HepG2 (cell line): ENCODE results near the gene LONP1. TPM values are rescaled to one million over a fixed set of nuclear protein-coding genes. Genes with fewer than 3 reads are reported as not detected.

Experiments used
- ATAC-seq: fragments of 200-7000 bp; cut with Tn5 transposase; 3 replicates; pipeline ENCODE4 v1.9.1; 2020; ENCODE audit warnings: mild to moderate bottlenecking, moderate library complexity
- BruUV-seq: library from RNA; stranded (reverse); fragments of 400-500 nt; replicated peaks from 2 replicates; lab custom pipeline; 2021; lab: Mats Ljungman, UMichigan
- CTCF ChIA-PET: fragments of 300-600 bp; formaldehyde crosslinking; extraction: SDS; loops from one replicate; lab custom pipeline; 2021; ENCODE audit warnings: low total read pairs, inconsistent platforms, low intra/inter-chr PET ratio; lab: Yijun Ruan, JAX
- POLR2A ChIA-PET: fragments of 350-600 bp; sonication (Branson Sonifier 250); formaldehyde crosslinking; loops from one replicate; lab custom pipeline; 2020; ENCODE audit warnings: antibody characterized with exemption, inconsistent platforms; lab: Yijun Ruan, JAX
- DNase-seq: peaks from one replicate; pipeline ENCODE4 v3.0.0-alpha.2; 2015; ENCODE audit warnings: low spot score
- FAIRE-seq: peaks from 3 replicates; lab custom pipeline; 2011; peaks lifted over from hg19 to GRCh38; lab: Jason Lieb, UNC
- H2AFZ ChIP-seq: one replicate; pipeline ENCODE4 v1.6.1; 2011; ENCODE audit warnings: low read length, inconsistent platforms
- H3K27ac ChIP-seq: fragments of 300-600 bp; 3 replicates; pipeline ENCODE4 v1.8.0; 2011; ENCODE audit warnings: mixed run types, mild to moderate bottlenecking, mixed read lengths, low read length, inconsistent platforms; ENCODE audit not compliant: insufficient read depth; ENCODE audit errors: extremely low read length
- H3K27me3 ChIP-seq, 2 experiments: fragments of 200-600 bp in 1 of 2; 2 replicates in 1 of 2; 3 replicates in 1 of 2; pipeline versions ENCODE4 v1.6.0 to v1.8.0; 2011; ENCODE audit warnings: low read length in 2 of 2, mild to moderate bottlenecking in 2 of 2, moderate library complexity in 2 of 2, inconsistent platforms in 1 of 2; ENCODE audit not compliant: insufficient read depth in 2 of 2, control insufficient read depth in 1 of 2
- H3K36me3 ChIP-seq, 2 experiments: fragments of 200-600 bp in 1 of 2; replicated peaks in 1 of 2; 2 replicates in 1 of 2; 3 replicates in 1 of 2; pipeline versions ENCODE4 v1.5.1 to v1.8.0; 2011; ENCODE audit warnings: low read length in 2 of 2, inconsistent platforms in 1 of 2; ENCODE audit not compliant: insufficient read depth in 2 of 2, control insufficient read depth in 1 of 2
- H3K4me1 ChIP-seq: 2 replicates; pipeline ENCODE4 v1.5.1; 2012; ENCODE audit warnings: low read length, inconsistent platforms; ENCODE audit not compliant: insufficient read depth
- H3K4me2 ChIP-seq: 2 replicates; pipeline ENCODE4 v1.6.0; 2011; ENCODE audit warnings: low read depth, low read length, inconsistent platforms
- H3K4me3 ChIP-seq, 3 experiments: fragments of 200-600 bp in 1 of 3; sonication (generic), shearing (Covaris generic) in 1 of 3; replicated peaks in 1 of 3; 2 replicates each; pipeline ENCODE4 v1.5.1; 2011 to 2016; ENCODE audit warnings: low read length in 3 of 3, inconsistent platforms in 2 of 3, low read depth in 2 of 3, mild to moderate bottlenecking in 2 of 3, control low read depth in 1 of 3, mixed read lengths in 1 of 3; ENCODE audit not compliant: insufficient read depth in 1 of 3
- H3K79me2 ChIP-seq: one replicate; pipeline ENCODE4 v1.6.1; 2011; ENCODE audit warnings: low read length, inconsistent platforms; ENCODE audit not compliant: insufficient read depth
- H3K9ac ChIP-seq: 2 replicates; pipeline ENCODE4 v1.6.0; 2011; ENCODE audit warnings: mild to moderate bottlenecking, low read depth, low read length, inconsistent platforms; ENCODE audit not compliant: insufficient read depth
- H3K9me3 ChIP-seq: 2 replicates; pipeline ENCODE4 v1.5.1; 2012; ENCODE audit warnings: mild to moderate bottlenecking, low read length
- H4K20me1 ChIP-seq: 2 replicates; pipeline ENCODE4 v1.6.0; 2011; ENCODE audit warnings: inconsistent platforms, mild to moderate bottlenecking, low read length, moderate library complexity; ENCODE audit not compliant: insufficient read depth
- ETV5 ChIP-seq: IDR thresholded peaks from 2 replicates; pipeline ENCODE4 v1.6.1; 2018; ENCODE audit warnings: missing biosample characterization, missing genetic modification reagents, inconsistent platforms, borderline replicate concordance
- FUBP1 ChIP-seq: sonication (generic); formaldehyde crosslinking; IDR thresholded peaks from 2 replicates; pipeline ENCODE4 v1.5.1; 2020; ENCODE audit warnings: missing genetic modification reagents, mild to moderate bottlenecking, borderline replicate concordance
- LRRFIP1 ChIP-seq: sonication (generic); formaldehyde crosslinking; conservative IDR thresholded peaks from 2 replicates; pipeline ENCODE4 v1.4.0; 2020; ENCODE audit warnings: missing genetic modification reagents
- SOX6 ChIP-seq, 2 experiments: fragments of 450-650 bp in 1 of 2; sonication (generic) in 1 of 2; formaldehyde crosslinking in 1 of 2; IDR thresholded peaks; 2 replicates each; pipeline versions ENCODE4 v1.4.0 to v1.6.1; 2017 to 2020; ENCODE audit warnings: antibody characterized with exemption in 1 of 2, mild to moderate bottlenecking in 1 of 2, missing genetic modification reagents in 1 of 2
- ZBTB20 ChIP-seq: sonication (generic); formaldehyde crosslinking; IDR thresholded peaks from 2 replicates; pipeline ENCODE4 v1.8.1; 2023; ENCODE audit warnings: missing genetic modification reagents, low read depth, mild to moderate bottlenecking, borderline replicate concordance
- ZNF3 ChIP-seq: IDR thresholded peaks from 2 replicates; pipeline ENCODE4 v1.7.0; 2017; ENCODE audit warnings: inconsistent platforms
- ZNF710 ChIP-seq: sonication (generic); formaldehyde crosslinking; IDR thresholded peaks from 2 replicates; pipeline ENCODE4 v1.5.0; 2020; ENCODE audit warnings: mild to moderate bottlenecking, missing genetic modification reagents, borderline replicate concordance
- WGBS: methylation state at CpG from one replicate; pipeline ENCODE4 v1.1.6; 2017; ENCODE audit warnings: low lambda C conversion rate; 5-methylcytosine and 5-hydroxymethylcytosine counted together
- in situ Hi-C: cut with HindIII; loops from 2 replicates; pipeline ENCODE4 v1.10.0; 2017; ENCODE audit warnings: low pct_unique_long_range_greater_than_20kb; ENCODE audit not compliant: extremely low pct_ligation_motif_present
- intact Hi-C: fragments of 100-400 bp; cut with micrococcal nuclease; formaldehyde crosslinking; loops from one replicate; pipeline ENCODE4 v1.10.0; 2022; ENCODE audit not compliant: unreplicated experiment
- polyA plus RNA-seq, 8 experiments: library from polyadenylated mRNA; depleted of rRNA in 3 of 8; stranded (reverse) in 7 of 8; unstranded in 1 of 8; fragments of >200 nt; fragmentation: Illumina TruSeq in 4 of 8; extraction: Trizol in 4 of 8; gene quantifications; 2 replicates each; pipeline versions ENCODE4 v1.2.1 to v1.2.3, GENCODE V29; 2011 to 2016; ENCODE audit warnings: low read depth in 4 of 8, missing spikeins in 1 of 8, mixed read lengths in 1 of 8; ENCODE audit not compliant: insufficient read depth in 1 of 8
- total RNA-seq, 5 experiments: library from RNA; depleted of rRNA; stranded (reverse); fragments of >200 nt; fragmentation: Illumina TruSeq; extraction: Trizol; gene quantifications; 2 replicates each; pipeline ENCODE4 v1.2.3, GENCODE V29; 2016; ENCODE audit warnings: low read depth in 1 of 5
- TF ChIP-seq, protein P1 (sequence below): sonication (generic); formaldehyde crosslinking; IDR thresholded peaks from 2 replicates; pipeline ENCODE4 v1.5.0; 2020; ENCODE audit warnings: mild to moderate bottlenecking, missing genetic modification reagents

The LONP1 gene
- total and polyA plus RNA-seq, 2 of the 13 experiments (the other 11 are each of a cell fraction or from before 2014, with no cell fraction given) = 59.5 to 76.8 TPM

- H3K36me3 ChIP-seq = no peaks in the 10 kb centered on the region
- WGBS = 71% methylated on average over 17 of the region's 17 CpGs
- H3K27me3 ChIP-seq = no peaks in the 10 kb centered on the region; a peak in 1 of 5 replicates
- H3K9me3 ChIP-seq = no peaks in the 10 kb centered on the region
- peak overlapping the region; percentile 86; the same call in 1 of the 2 replicates for H3K9ac ChIP-seq
- FAIRE-seq (no peak), DNase-seq (no peak), ATAC-seq (no peak)
- no peaks in the 10 kb centered on the region for H4K20me1 ChIP-seq
- H2AFZ ChIP-seq = no peak overlapping the region
- POLR2A ChIA-PET = interaction anchor here (1.8 kb wide), 1 partner anchor 59 kb away, joined by 5 read pairs; the partner anchor contains the start of genes SAFB and SAFB2
- peak overlapping the region; percentile 92 for H3K4me2 ChIP-seq
- in situ Hi-C loops (no loop called here), intact Hi-C loops (no loop called here)
- H3K27ac ChIP-seq = no peak overlapping the region
- TF ChIP-seq SOX6 (IDR thresholded peaks at IDR 0.05) (no peak), SOX6 (CRISPR knock-in tag; IDR thresholded peaks at IDR 0.05) (no peak), LRRFIP1 (CRISPR knock-in tag) (no peak), ZNF710 (peak; percentile 89; the same call in 1 of the 2 replicates), ETV5 (CRISPR knock-in tag) (no peak), ZBTB20 (CRISPR knock-in tag) (no peak), ZNF3 (CRISPR knock-in tag) (no peak), FUBP1 (CRISPR knock-in tag) (no peak)
- TF ChIP-seq, protein P1, sequence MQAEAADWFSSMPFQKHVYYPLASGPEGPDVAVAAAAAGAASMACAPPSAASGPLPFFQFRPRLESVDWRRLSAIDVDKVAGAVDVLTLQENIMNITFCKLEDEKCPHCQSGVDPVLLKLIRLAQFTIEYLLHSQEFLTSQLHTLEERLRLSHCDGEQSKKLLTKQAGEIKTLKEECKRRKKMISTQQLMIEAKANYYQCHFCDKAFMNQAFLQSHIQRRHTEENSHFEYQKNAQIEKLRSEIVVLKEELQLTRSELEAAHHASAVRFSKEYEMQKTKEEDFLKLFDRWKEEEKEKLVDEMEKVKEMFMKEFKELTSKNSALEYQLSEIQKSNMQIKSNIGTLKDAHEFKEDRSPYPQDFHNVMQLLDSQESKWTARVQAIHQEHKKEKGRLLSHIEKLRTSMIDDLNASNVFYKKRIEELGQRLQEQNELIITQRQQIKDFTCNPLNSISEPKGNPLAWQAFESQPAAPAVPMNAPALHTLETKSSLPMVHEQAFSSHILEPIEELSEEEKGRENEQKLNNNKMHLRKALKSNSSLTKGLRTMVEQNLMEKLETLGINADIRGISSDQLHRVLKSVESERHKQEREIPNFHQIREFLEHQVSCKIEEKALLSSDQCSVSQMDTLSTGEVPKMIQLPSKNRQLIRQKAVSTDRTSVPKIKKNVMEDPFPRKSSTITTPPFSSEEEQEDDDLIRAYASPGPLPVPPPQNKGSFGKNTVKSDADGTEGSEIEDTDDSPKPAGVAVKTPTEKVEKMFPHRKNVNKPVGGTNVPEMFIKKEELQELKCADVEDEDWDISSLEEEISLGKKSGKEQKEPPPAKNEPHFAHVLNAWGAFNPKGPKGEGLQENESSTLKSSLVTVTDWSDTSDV (CRISPR knock-in tag) = no peak
- H3K4me3 ChIP-seq = peak overlapping the region in 2 of 3 experiments; percentile 34 to 100; a peak in 3 of 6 replicates
- CTCF ChIA-PET = no interaction called here
- peaks cover 35% of the 10 kb centered on the region for H3K4me1 ChIP-seq
- H3K79me2 ChIP-seq = peaks cover 7% of the 10 kb centered on the region
- BruUV-seq = no TSS peak
These were observed 38.4 kb downstream of the LONP1 start for GRCh38 chr19:5681391-5682106.
